ENCODE results near the gene ATXN3L.

DNA sequence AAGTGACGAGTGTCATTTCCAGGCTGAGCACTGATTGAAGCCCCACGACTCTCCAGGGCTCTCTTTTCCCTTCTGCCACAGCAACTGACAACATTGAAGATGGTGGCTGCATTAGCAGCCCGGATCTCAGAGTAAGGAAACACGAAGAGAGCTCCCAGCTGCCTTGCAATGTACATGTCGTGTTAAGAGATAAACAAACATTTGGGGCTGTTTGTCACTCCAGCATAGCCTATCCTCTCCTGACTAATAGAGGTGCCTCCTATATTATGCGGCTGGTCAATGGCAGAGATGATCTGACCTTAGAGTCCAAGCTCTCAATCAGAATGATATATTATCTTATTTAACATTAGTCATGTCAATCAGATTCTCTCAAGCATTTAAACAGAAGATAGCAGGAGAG lies 38.6 kb downstream of the ATXN3L start:
- TF ChIP-seq, protein P1, sequence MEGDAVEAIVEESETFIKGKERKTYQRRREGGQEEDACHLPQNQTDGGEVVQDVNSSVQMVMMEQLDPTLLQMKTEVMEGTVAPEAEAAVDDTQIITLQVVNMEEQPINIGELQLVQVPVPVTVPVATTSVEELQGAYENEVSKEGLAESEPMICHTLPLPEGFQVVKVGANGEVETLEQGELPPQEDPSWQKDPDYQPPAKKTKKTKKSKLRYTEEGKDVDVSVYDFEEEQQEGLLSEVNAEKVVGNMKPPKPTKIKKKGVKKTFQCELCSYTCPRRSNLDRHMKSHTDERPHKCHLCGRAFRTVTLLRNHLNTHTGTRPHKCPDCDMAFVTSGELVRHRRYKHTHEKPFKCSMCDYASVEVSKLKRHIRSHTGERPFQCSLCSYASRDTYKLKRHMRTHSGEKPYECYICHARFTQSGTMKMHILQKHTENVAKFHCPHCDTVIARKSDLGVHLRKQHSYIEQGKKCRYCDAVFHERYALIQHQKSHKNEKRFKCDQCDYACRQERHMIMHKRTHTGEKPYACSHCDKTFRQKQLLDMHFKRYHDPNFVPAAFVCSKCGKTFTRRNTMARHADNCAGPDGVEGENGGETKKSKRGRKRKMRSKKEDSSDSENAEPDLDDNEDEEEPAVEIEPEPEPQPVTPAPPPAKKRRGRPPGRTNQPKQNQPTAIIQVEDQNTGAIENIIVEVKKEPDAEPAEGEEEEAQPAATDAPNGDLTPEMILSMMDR (conservative IDR thresholded peaks at IDR 0.05; ENCODE audit: low read depth, low read length) = no peak
- no peak for TF ChIP-seq EZH2 (IDR thresholded peaks at IDR 0.05; ENCODE audit: borderline replicate concordance, low read depth, low read length, poor library complexity, severe bottlenecking)

Measured in A673 (cell line).